Activated CD8-positive, alpha-beta T cell treated with anti-CD3 and anti-CD28 coated beads for 36 hours (primary cell): Measurements from ENCODE around the gene THOC7. TPM values are rescaled to one million over a fixed set of nuclear protein-coding genes. Genes with fewer than 3 reads are reported as not detected.

Experiments
- ATAC-seq: fragments of 200-7000 bp; cut with Tn5 transposase; one replicate; pipeline ENCODE4 v1.10.0; 2021; ENCODE audit warnings: mild to moderate bottlenecking, moderate library complexity
- CTCF ChIA-PET: fragments of 350-600 bp; sonication (Branson Sonifier 250); formaldehyde crosslinking; loops from one replicate; lab custom pipeline; 2021; ENCODE audit warnings: antibody characterized with exemption; lab: Charles Lee
- POLR2A ChIA-PET: fragments of 350-600 bp; sonication (Branson Sonifier 250); formaldehyde crosslinking; loops from one replicate; lab custom pipeline; 2021; ENCODE audit warnings: antibody characterized with exemption; lab: Charles Lee
- DNase-seq: peaks from one replicate; pipeline ENCODE4 v3.0.0-alpha.2; 2020
- H3K27ac Mint-ChIP-seq: one replicate; pipeline ENCODE4 v1.8.0; 2021; ENCODE audit warnings: mild to moderate bottlenecking, mixed read lengths
- H3K27me3 Mint-ChIP-seq: one replicate; pipeline ENCODE4 v1.8.0; 2021; ENCODE audit warnings: mixed read lengths
- H3K36me3 Mint-ChIP-seq: one replicate; pipeline ENCODE4 v1.8.0; 2021; ENCODE audit warnings: low read depth, mixed read lengths
- H3K4me1 Mint-ChIP-seq: one replicate; pipeline ENCODE4 v1.8.0; 2021; ENCODE audit warnings: low read depth, mixed read lengths
- H3K4me3 Mint-ChIP-seq: one replicate; pipeline ENCODE4 v1.8.0; 2021; ENCODE audit warnings: mild to moderate bottlenecking, moderate library complexity, mixed read lengths
- H3K9me3 Mint-ChIP-seq: one replicate; pipeline ENCODE4 v1.8.0; 2021; ENCODE audit warnings: mixed read lengths
- CTCF ChIP-seq: fragments of 200-600 bp; IDR thresholded peaks from one replicate; pipeline ENCODE4 v1.8.0; 2022; ENCODE audit warnings: antibody characterized with exemption, mild to moderate bottlenecking
- intact Hi-C: fragments of 100-400 bp; cut with micrococcal nuclease; formaldehyde crosslinking; loops from one replicate; pipeline ENCODE4 v1.10.0; 2022
- total RNA-seq, 2 experiments: library from RNA; stranded (reverse); gene quantifications; one replicate each; pipeline ENCODE4 v1.2.3, GENCODE V29; 2021

Gene THOC7
- total RNA-seq, 2 experiments from 2014 or later, result 85.0 to 85.5 TPM

DNA sequence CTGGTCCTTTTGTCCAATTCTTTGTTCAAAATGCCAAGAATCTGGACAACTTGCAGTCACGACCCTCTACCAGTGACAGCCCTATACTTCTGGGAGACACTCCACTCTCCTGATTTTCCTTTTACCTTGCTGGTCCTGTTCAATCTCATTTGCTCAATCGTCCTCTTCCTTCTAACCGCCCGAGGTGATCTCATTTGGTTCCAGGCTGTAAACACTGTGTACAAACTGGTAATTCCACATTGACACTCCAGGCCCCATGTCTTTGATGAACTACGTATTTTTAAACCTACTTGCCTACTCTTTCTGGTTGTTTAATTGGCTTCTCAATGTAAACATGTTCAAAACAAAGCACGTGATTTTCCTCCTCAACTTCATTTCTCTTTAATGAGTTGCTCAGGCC, 68.2 kb downstream of the THOC7 start:
- Mint-ChIP-seq H3K4me3 (no peak overlapping the region), H3K27ac (no peak overlapping the region), H3K27me3 (no peaks in the 10 kb centered on the region), H3K9me3 (no peaks in the 10 kb centered on the region), H3K36me3 (no peaks in the 10 kb centered on the region), H3K4me1 (no peaks in the 10 kb centered on the region)
- no peak for TF ChIP-seq CTCF
- intact Hi-C loops, result no loop called here
- no peak for ATAC-seq
- POLR2A ChIA-PET, result no interaction called here
- no peak for DNase-seq
- CTCF ChIA-PET, result interaction anchor here (0.6 kb wide), 1 partner anchor 23 kb away, joined by 3 read pairs; the partner anchor contains the start of gene C3orf49

DNA sequence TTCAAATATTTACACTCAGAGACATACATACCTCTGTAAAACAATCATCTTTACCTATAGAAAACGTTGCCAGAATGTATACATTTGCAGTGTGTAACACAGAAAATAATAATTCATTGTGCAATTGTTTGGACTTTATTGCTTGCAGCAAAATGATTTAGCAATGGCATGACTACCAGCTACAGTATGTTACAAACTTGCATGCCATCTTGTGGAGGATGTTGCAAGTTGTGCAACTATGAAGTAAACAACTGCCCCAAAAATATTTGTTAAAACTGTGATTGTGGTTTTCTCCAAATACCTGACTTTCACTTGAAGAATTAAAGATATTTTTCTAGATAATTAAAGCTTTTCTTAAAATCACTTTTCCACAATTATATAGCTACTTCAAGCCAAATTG, 71.6 kb downstream of the THOC7 start:
- ATAC-seq, result no peak
- H3K36me3 Mint-ChIP-seq, result no peaks in the 10 kb centered on the region
- POLR2A ChIA-PET, result no interaction called here
- H3K27ac Mint-ChIP-seq, result no peak overlapping the region
- intact Hi-C loops, result no loop called here
- DNase-seq, result no peak
- no peaks in the 10 kb centered on the region for H3K4me1 Mint-ChIP-seq
- CTCF ChIA-PET, result interaction anchor here (1.2 kb wide), 1 partner anchor 442 kb away, joined by 3 read pairs; no protein-coding TSS in a partner anchor
- no peaks in the 10 kb centered on the region for H3K9me3 Mint-ChIP-seq
- no peak for TF ChIP-seq CTCF
- H3K27me3 Mint-ChIP-seq, result peaks cover 5% of the 10 kb centered on the region
- no peak overlapping the region for H3K4me3 Mint-ChIP-seq

Other genes with a start within 250 kb of the THOC7 start
- gene SNTN, start 211.1 kb downstream of the THOC7 start, total RNA-seq, result not detected
- not detected for gene C3orf49, start 44.5 kb downstream of the THOC7 start, total RNA-seq
- gene ATXN7, start 62 bp upstream of the THOC7 start, total RNA-seq, result 10 to 100 TPM; 22.5 to 25.9 TPM
- gene SCAANT1, start 48.6 kb upstream of the THOC7 start, total RNA-seq, result not detected
- 100 to 1,000 TPM; 110 to 113 TPM for gene PSMD6, start 159.7 kb upstream of the THOC7 start, total RNA-seq